GM19438 (cell line): ENCODE data around the gene NEK8.

Source experiments
- ATAC-seq: cut with Tn5 transposase; IDR thresholded peaks from one replicate; pipeline ENCODE4 v1.9.1; 2021; ENCODE audit warnings: low read depth; ENCODE audit not compliant: unreplicated experiment

NEK8 gene

DNA sequence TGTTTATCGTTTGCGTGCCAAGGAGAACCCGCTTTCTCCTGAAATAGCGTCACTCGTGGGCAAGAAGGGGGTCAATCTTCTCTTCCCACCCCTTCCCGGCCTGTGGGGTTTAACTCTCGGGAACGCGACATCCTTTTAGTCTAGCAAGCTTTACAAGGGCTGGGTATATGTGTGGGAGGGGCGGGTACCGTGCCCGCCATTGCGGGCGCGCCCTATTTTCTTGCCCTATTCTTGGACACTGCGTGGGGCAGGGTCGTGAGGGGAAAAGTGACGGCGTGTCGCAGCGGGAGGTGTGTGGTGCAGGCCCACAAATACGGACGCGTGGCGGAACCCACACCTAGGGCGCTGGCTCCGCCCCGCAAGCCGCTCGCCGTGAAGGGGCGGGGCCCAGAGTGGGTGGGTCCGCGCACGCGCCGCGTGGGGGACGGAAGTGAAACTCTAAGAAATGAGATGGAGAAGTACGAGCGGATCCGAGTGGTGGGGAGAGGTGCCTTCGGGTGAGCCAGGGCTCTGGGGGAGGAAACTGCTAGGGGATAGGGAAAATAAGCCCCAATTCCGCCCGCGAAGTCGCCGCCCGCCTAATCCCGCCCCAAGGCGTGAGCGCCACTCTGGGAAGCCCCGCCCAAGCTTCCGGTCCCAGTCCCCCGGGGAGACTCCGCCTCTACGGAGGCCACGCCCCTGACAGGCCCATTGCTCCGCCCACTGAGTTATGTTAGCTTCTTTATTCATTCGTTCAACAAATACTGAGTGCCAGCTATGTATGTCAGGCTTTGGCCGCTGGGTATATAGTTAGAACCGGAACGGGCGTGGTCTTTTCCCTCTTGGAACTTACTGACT, at the start of gene NEK8:
Gene NEK8 (plus strand): TSS at position 425 of the 837 bp plus-strand sequence. CDS start 26 bp downstream, at position 451.
- peak; percentile 26 for ATAC-seq

DNA sequence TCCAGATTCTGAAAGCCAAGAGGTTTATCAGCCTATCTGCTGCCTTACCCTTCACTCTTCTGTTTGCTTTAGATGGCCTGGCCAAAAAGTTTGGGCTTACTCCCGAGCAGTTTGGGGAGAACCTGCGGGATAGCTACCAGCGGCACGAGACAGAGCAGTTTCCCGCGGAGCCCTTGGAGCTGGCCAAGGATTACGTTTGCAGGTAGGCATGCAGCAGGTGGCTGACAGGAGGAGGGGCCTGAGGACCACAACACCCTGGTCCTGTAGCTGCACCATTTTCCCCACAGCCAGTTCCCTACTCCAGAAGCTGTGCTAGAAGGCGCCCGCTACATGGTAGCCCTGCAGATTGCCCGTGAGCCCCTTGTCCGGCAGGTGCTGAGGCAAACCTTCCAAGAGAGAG, 45.9 kb upstream of the NEK8 start:
- ATAC-seq: no peak

DNA sequence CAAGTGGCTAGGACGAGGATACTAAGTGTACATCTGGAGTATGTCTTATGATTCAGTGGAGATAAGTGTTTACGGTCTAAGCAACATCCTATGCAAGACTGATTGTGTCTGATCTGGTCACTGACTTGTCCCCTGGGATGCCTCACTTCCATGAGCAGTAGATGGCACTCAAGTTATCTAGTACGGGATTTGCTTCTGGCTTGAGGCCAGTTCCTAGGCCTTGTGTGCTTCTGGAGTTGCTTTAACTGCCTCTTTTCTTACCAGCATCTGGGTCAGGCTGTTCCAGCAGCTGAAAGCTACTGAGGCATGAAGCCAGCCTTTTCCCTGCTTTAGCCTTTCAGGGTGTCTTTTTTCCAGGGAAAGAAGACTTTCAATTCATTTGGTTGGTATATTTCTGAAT, 43.6 kb upstream of the NEK8 start:
- no peak for ATAC-seq

DNA sequence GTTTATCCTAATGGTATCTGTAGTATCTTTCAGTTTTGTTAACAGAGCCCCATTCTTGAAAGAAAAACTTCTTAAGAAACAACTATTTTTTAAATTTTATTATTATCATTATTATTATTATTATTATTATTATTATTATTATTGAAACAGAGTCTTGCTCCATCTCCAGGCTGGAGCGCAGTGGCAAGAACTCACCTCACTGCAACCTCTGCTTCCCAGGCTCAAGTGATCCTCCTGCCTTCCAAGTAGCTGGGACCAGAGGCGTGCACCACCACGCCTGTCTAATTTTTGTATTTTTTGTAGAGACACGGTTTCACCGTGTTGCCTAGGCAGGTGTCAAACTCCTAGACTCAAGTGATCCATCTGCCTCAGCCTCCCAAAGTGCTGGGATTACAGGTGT, 43.2 kb upstream of the NEK8 start:
- no peak for ATAC-seq

DNA sequence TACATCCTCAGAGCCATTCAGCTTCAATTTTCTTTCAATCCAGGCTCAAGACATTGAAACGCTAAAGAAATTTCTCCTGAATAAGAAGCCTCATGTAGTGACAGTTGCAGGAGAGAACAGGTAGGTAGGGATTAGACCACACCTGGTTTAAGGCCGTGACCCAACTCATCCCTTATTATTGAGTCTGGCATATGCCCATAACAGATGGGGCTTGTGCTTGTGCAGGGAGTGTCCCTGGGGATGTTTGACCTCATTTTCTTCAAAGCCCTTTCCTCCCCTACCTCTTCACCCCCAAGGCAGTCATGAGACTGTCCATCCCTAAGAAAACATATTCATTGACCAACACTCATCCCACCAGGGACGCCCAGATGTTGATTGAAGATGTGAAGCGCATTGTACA, 42.3 kb upstream of the NEK8 start:
- no peak for ATAC-seq

DNA sequence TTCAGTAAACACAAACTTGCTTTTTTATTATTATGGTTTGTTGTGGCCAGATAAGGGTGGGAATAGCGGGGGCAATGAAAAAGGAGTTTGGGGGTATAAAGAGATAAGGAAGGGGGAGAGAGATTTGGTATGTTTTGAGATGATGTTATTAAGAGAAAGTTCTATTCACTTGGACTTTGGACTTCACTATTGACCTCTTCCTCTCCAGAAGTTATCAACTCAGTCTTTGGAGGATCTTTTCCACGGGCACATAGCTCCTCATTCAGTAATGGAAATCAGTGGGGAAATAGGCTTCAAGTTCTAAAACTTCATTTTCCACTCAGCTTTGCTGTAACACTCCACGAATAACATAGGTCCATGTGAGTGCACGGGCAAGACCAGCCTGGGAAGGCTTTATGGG, 40.1 kb upstream of the NEK8 start:
- ATAC-seq: no peak

DNA sequence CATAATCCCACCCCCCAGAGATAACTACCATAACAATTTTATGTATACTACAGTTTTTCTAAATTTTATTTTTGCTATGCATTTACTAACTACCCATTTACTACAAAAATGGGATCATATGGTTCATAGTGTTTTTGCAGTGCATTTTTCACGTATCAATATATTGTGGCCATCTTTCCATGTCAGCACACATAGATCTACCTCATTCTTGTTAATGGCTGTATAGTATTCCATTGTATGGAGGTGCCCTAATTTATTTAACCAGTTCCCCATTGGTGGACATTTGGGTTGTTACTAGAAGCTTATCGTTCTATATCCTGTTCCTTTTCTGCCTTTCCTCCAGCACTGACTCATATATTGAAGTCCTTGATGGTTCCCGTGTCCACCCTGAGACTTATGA, 39.6 kb upstream of the NEK8 start:
- no peak for ATAC-seq

DNA sequence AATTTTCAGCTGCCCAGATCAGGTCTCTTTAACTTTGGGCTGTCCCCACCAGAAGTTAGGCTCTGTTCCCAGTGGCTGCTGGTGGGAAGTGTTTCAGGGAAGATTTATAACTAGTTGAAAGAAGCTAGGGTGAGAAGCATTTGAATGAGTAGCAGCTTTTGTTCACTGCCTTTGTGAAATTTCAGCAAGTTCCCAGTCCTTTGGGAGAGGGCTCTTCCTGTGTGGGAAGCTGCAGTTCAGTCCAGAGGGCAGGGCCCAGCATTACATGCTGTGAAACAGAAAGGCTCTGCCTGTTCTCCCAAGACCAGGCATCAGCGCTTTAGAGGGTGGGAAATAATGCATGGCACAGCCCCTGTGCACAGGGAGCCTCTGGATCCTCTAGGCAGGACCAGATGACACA, 34.7 kb upstream of the NEK8 start:
- no peak for ATAC-seq

DNA sequence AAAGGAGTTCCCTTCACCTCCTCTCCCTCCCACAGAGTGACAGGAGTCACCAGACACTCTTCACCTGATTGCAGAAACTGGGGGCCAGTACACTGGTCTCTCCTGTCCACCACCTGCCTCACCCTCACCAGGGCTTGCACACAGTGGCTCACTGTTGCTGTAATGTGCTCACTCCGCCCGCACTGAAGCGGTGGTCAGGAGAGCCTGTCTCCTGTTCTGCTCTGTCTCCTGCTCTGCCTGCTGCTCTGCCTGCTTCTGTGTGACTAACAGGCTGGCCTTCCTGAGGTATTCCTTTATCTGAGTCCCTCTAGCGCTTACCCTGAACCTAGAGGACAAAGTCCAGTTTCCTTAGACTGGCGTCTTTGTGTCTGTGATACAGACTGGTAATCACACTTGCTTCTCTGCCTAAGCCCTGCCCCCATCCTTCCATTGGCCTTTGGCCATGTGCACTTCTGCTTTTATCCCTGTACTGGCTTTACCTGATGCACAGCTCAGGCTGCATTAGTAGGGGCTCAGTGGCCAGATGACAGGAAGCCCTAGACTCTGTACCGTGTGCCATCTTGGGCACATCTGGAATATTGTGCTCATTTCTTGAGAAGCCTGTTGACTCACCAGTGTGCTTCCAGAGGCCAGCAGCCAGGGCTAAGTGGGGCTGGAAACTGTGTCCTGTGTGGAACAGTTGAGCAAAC, 30.2 kb upstream of the NEK8 start:
- no peak for ATAC-seq

DNA sequence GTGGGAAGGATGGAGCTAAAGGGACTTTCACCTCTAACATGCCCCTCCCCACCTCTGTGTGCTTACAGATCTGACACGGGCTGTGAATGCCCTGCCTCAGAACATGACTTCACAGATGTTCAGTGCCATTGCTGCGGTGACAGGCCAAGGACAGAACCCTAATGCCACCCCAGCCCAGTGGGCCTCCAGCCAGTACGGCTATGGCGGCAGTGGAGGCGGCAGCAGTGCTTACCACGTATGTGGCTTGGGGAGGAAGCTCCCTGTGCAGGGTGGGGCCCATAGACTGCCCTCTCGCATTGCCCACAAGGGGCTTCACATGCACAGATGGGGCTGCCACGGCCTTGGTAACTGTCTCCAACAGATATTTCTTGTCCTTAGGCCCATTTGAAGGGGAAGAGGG, 28.3 kb upstream of the NEK8 start:
- ATAC-seq: no peak

DNA sequence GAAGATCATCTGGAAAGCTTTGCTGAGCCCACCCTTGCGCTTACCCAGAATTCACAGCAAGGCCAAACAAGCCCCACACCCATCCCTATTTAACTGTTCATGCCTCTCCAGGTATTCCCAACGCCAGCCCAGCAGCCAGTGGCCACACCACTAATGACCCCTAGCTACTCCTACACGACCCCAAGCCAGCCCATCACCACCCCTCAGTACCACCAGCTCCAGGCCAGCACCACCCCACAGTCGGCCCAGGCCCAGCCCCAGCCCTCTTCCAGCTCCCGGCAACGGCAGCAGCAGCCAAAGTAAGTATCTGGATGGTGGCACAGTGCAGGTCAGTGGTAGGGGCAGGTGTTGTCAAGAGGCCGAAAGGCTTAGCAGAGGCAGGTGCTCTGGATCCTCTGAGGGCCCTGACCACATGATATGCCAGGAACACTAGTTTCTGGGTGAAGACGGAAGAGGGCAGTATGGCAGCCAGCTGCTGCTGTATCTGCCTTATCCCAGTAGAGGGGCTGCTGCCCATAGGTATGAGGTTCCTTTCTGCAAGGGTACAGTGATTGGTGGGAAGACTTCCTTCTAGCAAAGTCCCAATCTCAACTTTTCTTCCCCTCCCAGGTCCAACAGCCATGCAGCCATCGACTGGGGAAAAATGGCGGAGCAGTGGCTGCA, 27.6 kb upstream of the NEK8 start:
- ATAC-seq: no peak

DNA sequence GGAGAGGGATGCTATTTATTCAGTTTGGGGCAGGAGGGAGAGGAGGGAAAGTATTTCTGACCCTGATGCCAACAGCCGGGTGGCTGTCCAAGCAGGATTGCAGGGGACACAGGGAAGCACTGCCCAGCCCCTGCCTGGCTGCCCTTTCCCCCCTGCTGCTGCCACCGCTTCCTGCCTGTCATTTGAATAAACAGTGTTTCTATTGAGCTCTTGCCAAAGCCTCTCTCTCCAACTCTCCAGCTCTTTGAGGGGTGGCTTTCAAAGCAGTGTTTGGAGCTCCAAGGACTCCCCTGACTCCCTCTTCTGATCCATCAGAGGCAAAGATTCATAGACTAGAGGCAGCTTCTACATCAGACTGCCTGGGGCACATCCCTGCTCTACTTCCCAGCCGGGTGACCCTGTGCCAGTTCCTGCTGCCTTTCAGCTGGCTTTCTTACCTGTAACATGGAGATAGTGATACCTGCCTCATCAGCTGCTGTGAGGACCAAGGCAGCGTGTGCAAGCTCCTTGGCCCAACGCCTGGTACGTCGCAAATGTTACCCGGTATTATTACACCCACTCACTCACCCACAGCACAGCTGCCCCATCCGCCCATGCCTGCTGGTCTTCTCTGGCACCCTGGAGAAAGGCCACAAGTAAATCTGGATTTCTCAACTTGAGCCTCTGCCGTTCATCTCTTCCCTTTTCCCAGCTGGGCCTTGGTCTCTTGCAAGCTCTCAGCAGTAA, 26.4 kb upstream of the NEK8 start:
- ATAC-seq: no peak

DNA sequence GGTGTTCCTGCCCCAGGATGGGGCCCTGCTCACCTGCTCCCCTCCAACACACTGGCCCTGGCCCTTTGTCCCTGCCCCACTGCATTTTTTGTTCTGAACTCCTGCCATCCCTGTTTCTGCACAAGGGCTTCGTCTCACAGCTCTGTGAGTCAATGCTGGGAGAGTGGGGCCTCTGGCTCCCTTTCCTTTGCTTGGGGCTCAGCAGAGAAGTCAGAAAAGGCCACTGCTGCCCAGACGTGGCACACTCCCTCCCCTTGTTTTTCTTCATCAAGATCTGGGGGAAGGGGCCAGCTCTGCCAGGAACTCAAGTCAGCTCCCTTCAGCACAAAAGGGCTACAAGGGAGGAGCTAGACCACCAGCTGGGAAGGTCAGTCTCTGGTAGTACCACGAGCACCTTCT, 25.8 kb upstream of the NEK8 start:
- ATAC-seq: no peak

DNA sequence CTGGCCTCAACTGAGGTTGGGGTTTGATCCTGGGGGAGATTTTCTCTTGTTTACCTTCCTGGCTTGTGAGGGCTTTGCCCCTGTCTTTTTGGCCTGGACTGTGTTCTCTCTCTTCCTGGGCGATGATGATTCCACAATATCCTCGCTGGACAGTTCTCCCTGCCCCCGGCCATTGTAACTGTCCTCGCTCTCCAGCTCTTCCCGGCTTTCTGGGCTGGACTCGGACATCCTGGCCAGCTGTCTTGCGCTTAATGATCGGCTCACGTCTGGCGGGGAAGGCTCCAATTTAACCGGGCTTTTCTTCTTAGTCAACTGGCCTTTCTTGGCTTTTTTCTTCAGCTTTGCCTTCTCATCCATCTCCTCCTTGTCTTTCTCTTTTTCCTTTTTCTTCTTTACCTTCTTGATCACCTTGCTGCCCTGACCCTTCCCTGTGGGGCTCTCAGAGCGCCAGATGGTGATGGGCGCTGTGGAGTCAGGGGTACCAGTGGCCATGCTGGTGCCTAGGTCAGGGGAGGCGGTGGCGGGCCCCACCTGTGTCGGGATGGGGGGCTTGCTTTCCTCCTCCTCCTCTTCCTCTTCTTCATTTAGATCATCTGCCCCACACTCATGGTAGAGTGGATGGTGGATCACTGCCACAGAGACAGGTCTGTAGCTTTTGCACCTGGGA, 24.9 kb upstream of the NEK8 start:
- no peak for ATAC-seq

DNA sequence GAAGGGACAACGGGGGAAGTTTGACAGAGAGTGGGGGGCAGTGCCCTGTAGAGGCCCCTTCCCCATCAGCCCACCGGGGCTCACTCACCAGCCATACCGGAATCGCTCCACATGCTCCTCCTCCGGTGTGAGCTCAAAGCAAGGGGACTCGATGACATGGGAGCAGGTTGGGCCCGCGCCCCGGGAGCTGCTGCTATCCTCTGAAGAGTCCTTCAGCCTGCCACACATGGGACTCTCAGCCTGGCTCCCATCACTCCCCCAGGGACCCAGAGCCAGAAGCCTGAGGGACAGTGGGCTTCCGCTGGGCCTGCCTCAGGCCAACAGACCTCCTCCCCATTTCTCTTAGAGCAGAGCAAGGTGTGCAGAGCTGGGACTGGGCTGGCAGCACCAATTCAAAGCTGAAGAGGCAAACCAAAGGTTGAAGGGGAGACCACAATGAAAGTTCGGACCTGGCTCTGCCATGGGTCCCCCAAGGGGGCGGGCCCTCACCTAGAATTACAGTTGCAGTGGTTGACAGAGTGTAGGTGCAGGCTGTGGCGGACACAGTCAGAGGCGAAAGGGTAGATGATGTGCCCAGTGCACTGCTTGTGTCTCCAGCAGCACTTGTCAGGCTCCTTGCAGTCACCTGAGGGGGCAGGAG, 24.2 kb upstream of the NEK8 start:
- ATAC-seq: no peak

DNA sequence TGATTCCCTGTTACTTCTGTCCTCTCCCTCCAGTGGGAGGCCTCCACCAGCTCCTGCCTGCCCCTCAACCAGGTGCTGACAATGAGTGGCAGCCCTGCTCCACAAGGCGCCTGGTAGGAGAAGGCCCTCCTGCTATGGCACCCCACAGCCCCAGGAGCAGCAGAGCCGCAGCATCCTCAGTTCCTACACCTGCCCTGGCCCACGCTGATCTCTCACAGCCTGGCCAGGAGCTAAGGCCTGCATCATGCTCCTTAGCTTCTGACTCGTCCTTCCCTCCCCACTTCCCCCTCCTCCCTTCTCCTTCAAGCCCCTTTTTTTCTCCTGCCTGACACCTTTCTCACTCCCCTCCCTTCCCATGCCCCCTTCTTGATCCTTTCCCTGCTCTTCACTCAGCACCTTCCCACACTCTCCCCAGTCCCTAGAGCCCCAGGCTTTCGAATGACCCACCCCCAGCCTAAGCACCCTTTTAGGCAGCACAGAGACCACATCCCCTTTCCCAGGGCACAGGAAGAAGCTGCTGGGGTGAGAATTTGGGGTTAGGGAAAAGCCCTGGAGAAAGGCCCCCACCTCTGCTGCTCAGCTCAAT, 23.4 kb upstream of the NEK8 start:
- no peak for ATAC-seq

DNA sequence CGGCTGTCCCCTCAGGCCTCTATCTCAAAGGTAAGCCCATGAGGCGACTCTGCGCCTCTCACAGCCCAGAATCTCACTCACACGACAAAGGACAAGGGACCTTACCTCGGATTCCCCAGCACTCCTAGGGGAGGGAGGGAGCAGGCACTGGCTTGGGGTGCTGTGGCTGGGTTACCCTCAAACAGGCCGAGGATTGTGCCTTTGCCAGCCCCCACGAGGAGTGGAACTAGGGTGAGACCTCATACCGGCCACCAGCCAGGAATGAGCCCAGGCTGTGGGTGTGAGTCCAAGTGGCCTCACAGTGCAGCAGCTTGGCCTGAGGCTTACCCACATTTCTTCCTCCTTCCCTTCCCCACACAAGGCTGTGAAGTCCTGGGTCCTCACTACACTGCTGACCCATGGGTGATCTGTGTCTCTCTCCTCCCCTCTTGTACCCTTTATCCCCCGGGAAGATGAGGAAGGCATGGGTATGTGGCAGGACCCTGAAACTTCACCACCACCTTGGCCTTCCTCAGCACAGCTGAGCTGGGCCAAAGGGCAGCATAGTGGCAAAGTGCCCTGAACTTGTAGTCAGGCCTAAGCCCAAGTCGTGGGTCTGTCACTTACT, 22.8 kb upstream of the NEK8 start:
- ATAC-seq: no peak

DNA sequence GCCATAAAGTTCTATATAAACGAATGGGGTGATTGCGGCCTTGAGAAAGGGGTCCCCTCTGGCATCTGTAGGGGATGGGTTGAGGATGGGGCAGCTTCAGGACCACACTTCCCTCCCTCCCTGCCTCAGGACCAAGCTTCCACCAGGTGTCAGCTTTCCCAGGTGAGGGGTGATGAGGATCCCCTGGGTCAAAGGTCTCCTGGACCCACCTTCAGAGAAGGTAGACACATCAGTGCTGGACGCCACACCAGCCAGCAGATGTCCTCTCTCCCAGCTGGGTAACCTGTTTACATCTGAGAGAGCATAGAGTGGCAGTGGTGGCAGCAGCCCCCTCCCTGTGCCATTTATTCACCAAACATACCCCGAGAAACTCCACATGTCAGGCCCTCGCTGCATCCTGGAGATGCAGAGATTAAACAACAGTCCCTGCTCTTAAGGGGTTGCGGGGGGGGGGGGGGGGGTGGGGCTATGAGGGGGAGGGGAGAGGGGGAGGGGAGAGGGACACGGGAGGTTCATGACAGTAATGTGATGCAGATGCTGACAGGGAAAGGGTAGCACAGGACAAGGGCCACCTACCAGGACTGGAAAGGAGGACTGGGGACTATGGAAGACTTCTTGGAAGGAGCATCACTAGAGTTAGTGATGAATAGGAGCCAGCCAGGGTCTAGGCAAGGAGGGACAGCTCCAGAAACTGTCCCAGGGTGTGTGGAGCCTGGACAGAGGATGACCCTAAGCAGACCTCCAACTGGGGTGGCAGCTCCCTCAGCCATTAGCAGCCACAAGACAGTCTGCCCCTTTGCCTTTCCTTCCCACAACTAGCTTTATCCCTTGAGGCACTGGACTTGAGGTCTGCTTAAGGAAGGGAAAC, 21.9 kb upstream of the NEK8 start:
- no peak for ATAC-seq
